NCI-H146 treated with DMSO at 0.1 percent for 48 hours (cell line): Measurements from ENCODE around the gene AGAP6.
"Not testable (repeated sequence)": the region's sequence is repeated elsewhere in the genome, so short reads cannot be mapped to it uniquely, and the experiment has no call there.

Source experiments
- DNase-seq: peaks from one replicate; lab custom pipeline; 2025; ENCODE audit not compliant: unreplicated experiment; lab: John Stamatoyannopoulos, UW

Gene AGAP6

GRCh38 chr10:50024716-50025383 lies 36.6 kb downstream of the AGAP6 start:
- DNase-seq = not testable (repeated sequence)

GRCh38 chr10:50025627-50026026 lies 37.4 kb downstream of the AGAP6 start:
- no peak for DNase-seq

DNA sequence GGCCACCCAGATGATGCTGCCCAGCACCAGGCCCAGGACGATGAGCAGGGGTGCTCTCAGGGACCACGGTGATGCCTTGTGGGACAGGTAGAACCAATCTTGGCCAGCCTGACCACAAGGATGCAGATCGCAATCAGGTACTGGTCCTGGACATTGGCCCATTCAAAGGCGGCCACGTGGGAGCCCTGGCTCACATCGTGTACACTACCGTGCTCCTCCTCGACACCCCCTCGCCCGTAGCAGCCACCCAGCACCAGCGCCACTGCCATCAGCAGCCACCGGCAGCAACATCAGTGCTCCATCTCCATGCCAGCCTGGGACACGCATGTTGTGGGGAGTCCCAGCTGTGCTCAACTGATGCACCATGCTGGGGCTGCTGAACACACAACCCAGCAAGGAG lies 39.0 kb downstream of the AGAP6 start:
- no peak for DNase-seq

GRCh38 chr10:50033481-50033880 lies 45.3 kb downstream of the AGAP6 start:
- no peak for DNase-seq

DNA sequence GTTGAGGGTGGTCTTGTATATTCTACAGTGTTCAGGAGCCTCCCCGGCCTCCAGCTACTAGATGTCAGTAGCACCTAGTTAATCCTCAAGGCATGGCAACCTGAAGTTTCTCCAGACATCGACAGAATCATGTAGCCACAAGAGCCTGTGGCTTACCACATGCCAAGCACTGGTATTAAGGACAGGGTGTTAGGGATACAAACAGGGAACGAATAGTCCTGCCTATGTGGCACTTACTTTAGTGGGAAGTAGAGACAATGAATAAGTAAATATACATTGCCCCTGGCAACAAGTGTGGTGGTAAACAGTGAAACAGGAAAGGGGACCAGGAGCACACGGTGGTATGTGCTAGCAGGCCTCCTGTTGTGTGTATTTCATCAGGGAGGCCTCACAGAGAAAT lies 47.1 kb downstream of the AGAP6 start:
- DNase-seq = not testable (repeated sequence)

GRCh38 chr10:50044941-50045664 lies 56.9 kb downstream of the AGAP6 start:
- no peak for DNase-seq

GRCh38 chr10:50046457-50046856 lies 58.3 kb downstream of the AGAP6 start:
- DNase-seq = not testable (repeated sequence)

DNA sequence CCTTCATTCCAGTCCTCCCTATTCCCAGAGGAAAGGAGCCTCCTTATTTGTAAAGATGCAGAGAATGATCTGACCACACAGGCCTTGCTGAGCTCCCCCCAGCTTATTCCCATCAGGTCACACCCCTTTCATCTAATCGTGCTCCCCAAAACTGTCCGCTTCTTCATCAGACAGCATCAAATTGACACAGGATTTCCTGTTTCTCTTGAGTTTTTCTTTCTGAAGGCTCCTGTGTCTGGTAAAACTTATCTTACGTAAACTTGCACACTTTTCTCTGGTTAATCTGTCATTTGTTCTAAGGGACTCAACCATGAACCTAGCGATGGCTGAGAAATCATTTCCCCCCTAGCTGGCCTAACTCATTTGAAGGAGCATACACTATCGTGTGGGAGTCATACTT lies 59.4 kb downstream of the AGAP6 start:
- DNase-seq = not testable (repeated sequence)

DNA sequence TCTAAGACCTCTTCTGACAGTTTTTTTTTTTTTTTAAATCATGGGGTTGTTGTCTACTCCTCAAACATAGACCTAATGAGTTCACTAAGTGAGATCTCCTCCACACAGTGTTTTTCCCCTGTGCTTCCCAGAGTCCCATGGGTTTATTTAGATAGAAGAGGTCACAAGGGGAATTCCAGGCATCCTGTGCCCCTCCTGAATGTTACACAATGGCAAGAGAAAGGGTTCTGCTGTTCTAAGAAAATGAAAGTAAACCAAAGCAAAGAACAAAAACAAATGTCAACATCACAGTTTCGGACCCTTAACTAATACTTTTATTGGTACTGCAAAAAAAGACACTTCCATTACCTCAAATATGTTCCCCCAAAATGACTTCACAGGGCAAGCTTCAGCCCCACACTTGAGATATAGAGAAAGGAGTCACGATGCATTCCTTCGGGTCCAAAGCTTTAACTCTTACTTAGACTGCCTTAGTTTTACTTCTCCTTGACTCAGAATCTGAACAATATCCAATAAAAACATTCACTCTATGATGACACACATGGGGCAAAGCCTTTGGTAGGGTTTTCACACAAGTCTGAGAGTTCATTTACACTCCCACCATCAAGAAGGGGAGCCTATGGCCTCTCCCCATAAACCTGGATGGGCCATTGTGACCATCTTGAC lies 63.9 kb downstream of the AGAP6 start:
- not testable (repeated sequence) for DNase-seq

DNA sequence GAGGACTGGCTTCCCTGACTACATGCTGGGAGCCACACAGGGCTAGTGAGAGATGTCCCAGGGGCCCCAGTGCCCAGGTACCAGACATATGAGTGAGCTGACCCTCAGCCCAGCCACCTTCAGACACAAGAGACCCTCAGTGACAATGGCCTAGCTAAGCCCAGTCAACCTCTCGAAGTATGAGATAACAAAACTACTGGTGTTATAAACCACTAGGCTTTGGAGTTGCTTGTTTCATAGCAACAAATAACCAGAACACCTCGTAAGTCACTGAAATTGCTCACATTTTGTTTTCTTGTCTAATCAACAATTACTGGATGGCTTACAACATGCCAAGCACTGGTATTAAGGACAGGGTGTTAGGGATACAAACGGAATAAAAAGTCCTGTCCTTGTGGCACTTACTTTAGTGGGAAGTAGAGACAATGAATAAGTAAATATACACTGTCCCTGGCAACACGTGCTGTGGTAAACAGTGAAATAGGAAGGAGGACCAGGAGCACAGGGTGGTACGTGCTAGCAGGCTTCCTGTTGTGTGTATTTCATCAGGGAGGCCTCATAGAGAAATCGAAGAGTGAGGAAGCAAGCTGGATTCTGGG lies 64.7 kb downstream of the AGAP6 start:
- not testable (repeated sequence) for DNase-seq

DNA sequence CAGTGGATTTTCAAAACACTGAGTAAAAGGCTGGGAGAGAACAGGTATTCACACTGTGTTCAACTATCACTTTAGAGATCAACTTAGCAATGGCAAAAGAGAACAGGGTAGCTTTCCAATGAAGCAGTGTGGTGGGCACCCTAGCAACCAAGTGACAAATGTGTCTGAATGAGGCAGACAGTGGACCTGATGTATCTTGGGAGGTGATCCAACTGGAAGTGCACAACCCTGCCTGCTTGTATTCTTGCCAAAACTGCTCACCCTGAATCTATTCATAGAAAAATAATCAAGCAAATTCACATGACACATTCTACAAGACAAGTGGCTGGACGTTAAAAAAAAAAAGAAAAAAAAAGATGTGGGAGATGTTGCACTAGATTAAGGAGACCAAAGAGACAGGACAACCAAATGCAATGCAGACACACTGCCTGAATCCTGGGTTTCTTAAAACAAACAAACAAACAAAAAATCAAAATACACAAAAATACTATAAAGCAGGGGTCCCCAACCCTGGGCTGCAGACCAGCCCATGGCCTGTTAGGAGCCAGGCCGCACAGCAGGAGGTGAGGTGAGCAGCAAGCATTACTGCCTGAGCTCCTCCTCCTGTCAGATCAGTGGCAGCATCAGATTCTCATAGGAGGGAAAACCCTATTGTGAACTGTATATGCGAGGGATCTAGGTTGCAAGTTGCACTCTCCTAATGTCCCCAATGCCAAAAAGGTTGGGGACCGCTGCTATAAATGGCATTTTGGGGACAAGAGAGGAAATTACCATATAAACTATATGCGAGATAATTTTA lies 67.5 kb downstream of the AGAP6 start:
- DNase-seq = not testable (repeated sequence)

DNA sequence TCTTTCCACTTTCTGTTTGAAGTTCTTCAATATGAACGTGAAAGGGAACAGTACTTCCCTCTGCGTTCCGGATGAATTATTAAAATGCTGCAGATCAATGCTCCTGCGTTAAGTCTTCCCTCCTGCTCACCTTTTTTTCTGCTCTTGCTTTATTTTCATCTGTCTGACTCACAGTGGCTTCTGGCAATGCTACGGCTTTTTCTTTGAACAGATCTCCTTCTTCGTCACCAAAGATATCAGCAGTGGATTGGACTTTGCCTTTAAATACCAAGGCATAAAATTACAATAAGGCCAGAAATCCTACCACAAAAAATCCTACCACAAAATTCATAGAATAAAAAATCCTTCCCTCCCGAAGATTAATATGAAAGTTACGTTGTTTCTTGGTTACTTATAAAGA lies 68.4 kb downstream of the AGAP6 start:
- DNase-seq = not testable (repeated sequence)

DNA sequence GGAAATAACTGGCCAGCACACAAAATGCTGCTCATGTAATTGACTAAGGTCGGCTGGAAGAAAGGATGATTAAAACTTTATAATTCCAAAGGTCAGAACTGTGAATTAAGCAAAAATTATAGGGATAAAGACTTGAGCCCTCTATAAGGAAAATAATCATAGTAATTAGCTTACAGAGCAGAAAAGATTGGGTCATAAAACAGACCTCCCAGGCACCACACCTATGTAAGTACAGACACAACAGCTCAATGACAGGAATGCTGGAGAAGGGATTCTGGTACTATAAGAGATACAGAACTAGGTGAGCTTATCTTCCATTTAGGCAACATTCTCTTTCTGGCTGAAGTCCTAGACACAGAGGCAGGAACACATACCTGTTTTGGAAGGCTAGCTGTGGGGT lies 70.5 kb downstream of the AGAP6 start:
- not testable (repeated sequence) for DNase-seq

DNA sequence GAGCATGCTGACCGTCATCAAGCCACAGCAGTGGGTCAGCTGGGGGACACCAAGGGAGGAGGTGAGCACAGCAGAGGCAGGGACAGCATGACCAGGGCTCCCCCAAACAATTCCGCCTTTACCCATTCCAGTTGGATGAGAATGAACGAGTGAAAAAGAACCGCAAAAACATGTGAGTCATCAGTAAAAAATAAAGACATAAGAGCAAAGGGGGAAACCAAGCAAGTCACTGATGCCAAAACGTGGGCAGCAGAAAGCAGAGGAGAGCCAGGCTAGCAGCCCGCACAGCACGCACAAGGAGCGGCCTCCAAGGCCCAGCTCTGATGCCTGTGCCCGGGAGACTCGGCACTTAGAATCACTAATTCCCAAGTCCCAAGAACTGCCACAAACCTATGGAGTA lies 71.7 kb downstream of the AGAP6 start:
- not testable (repeated sequence) for DNase-seq
